RWPE1 (cell line): ENCODE data around the gene SSBP2.
"Not testable (repeated sequence)": the region's sequence is repeated elsewhere in the genome, so short reads cannot be mapped to it uniquely, and the experiment has no call there.

Source experiments
- CTCF ChIA-PET: fragments of 350-600 bp; sonication (Branson Sonifier 250); formaldehyde crosslinking; extraction: SDS; loops from one replicate; lab custom pipeline; 2021; lab: Yijun Ruan, JAX
- POLR2A ChIA-PET: fragments of 400-600 bp; formaldehyde crosslinking; extraction: SDS; loops from one replicate; lab custom pipeline; 2020; ENCODE audit warnings: antibody characterized with exemption; ENCODE audit not compliant: low non-redundant PET; lab: Yijun Ruan, JAX
- DNase-seq: peaks from one replicate; pipeline ENCODE4 v3.0.0; 2012; ENCODE audit warnings: low spot score
- H3K27ac ChIP-seq: fragments of 450-650 bp; 2 replicates; pipeline ENCODE4 v1.5.1; 2017
- CTCF ChIP-seq: fragments of 450-650 bp; conservative IDR thresholded peaks from 2 replicates; pipeline ENCODE4 v1.5.1; 2017; ENCODE audit warnings: low read depth, mild to moderate bottlenecking

SSBP2 gene

DNA sequence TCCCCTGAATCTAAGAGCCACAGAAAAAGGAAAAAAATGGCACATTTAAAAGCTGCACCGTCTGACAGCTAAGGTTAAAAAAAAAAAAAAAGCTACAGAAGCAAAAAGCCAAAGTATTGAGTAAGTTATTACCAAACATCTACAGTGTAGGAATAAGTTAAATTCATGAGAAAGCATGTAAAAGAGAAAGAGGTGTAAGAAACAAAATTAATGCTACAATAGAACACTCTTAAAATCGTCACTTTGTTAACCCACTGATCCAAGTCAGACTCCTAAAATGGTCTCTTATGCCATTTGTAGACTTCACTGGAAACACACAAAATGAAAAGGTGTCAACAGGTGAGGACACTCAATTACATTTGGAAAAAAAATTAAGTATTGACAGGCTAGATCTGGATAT lies 120.2 kb downstream of the SSBP2 start:
- POLR2A ChIA-PET = no interaction called here
- CTCF ChIA-PET = interaction anchor here (0.6 to 0.7 kb wide), 4 partner anchors 44 to 1976 kb away, joined by 3 to 5 read pairs (median 4); no protein-coding TSS in a partner anchor
- H3K27ac ChIP-seq = no peak overlapping the region
- no peak for DNase-seq
- TF ChIP-seq CTCF = no peak

DNA sequence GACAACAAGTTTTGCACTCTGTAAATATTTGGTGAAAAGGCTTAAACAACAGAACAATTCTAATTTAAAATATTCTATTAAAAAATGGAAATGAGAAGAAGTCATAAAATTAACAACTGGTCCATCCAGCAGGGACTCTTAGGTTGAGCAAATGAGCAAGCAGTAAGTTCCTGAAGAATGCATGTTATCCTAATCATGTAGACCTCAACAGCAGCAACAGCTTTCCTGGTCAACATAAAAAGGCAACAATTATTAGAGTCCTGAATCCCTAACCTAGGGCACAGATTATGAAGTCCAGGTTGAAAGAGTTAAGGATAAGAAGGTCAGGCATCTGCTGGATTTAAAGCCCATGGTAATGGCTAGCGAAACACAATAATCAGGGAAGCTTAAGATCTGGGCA lies 120.9 kb downstream of the SSBP2 start:
- POLR2A ChIA-PET = no interaction called here
- no peak for TF ChIP-seq CTCF
- H3K27ac ChIP-seq = no peak overlapping the region
- CTCF ChIA-PET = interaction anchor here (0.5 to 0.7 kb wide), 5 partner anchors 15 to 1976 kb away, joined by 3 to 5 read pairs (median 3); no protein-coding TSS in a partner anchor
- DNase-seq = no peak

DNA sequence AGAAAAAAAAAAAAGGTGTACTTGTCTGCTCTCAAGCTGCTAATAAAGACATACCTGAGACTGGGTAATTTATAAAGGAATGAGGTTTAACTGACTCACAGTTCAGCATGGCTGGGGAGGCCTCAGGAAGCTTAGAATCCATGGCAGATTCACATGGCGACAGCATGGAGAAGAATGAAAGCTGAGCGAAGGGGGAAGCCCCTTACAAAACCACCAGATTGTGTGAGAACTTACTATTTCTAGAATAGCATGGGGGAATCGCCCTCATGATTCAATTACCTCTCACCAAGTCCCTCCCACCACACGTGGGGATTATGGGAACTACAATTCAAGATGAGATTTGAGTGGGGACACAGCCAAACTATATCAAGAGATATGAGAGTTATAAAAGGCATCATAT lies 122.8 kb downstream of the SSBP2 start:
- CTCF ChIA-PET = interaction anchor here (0.8 kb wide), 1 partner anchor 9 kb away, joined by 3 read pairs; no protein-coding TSS in a partner anchor
- POLR2A ChIA-PET, H3K27ac ChIP-seq, DNase-seq: not testable (repeated sequence)

GRCh38 chr5:81626524-81626923 lies 124.4 kb downstream of the SSBP2 start:
- no peak for TF ChIP-seq CTCF
- H3K27ac ChIP-seq = no peak overlapping the region
- POLR2A ChIA-PET = no interaction called here
- CTCF ChIA-PET = interaction anchor here (0.6 to 0.8 kb wide), 2 partner anchors 140 to 201 kb away, joined by 4 to 5 read pairs; no protein-coding TSS in a partner anchor
- DNase-seq = peak; percentile 88

GRCh38 chr5:81609810-81610375 lies 141.0 kb downstream of the SSBP2 start:
- TF ChIP-seq CTCF = no peak
- no peak overlapping the region for H3K27ac ChIP-seq
- ChIA-PET CTCF (interaction anchor here (0.6 kb wide), 1 partner anchor 1302 kb away, joined by 6 read pairs; no protein-coding TSS in a partner anchor), POLR2A (no interaction called here)
- DNase-seq = no peak

GRCh38 chr5:81608976-81609375 lies 141.9 kb downstream of the SSBP2 start:
- H3K27ac ChIP-seq = no peak overlapping the region
- TF ChIP-seq CTCF = no peak
- ChIA-PET POLR2A (no interaction called here), CTCF (no interaction called here)
- DNase-seq = no peak

DNA sequence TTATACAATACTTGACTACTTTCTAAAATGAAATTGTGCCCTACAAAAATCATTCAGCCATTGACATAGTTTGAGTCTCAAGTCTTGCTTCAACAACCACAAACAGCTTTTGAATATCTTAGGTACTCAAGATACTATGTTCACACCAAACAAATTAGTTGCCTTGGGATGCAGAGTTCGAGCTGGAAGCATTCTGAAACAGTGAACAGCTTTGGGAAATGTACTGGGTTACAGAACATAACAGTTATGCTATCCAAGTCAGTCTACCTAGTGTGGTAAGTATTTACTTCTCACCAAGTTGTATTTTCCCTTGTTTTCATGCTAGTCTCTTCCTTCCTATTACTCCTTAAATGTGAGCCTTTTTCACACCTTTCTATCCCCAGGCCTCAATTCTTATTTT lies 143.2 kb downstream of the SSBP2 start:
- DNase-seq = no peak
- no peak for TF ChIP-seq CTCF
- H3K27ac ChIP-seq = no peak overlapping the region
- CTCF ChIA-PET = interaction anchor here (0.6 kb wide), 1 partner anchor 182 kb away, joined by 4 read pairs; no protein-coding TSS in a partner anchor
- POLR2A ChIA-PET = no interaction called here
